Measurements from ENCODE around the gene LMF1.
"Not testable (repeated sequence)": the region's sequence is repeated elsewhere in the genome, so short reads cannot be mapped to it uniquely, and the experiment has no call there.

The LMF1 gene

DNA sequence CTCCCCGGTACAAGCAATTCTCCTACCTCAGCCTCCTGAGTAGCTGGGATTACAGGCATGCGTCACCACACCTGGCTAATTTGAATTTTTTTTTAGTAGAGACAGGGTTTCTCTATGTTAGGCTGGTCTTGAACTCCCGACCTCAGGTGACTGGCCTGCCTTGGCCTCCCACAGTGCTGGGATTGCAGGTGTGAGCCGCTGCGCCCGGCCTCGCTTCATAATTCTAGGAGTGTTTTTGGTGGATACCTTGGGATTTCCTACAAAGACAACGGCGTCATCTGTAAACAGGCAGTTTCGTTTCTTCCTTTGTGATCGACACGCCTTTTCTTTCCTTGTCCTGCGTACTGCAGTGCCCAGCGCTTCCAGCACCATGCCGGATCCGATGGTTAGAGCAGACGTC is 109.3 kb downstream of the LMF1 start:
- no peak for DNase-seq

DNA sequence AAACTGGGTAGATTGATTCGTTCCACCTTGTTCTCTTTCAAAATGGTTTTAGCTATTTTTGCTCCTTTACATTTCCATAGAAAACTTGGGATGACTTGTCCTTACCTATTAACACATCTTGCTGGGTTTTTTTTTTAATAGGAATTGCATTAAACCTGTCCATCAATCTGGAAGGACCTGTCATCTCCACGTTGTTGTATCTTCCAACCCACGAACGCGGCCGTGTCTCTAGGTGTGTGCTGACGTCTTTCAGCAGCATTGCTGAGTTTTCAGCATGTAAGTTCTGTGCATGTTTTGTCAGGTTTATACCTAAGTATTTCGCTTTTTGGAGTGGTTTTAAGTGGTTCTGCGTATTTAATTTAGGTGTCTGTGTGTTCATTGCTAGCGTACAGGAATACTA is 109.9 kb downstream of the LMF1 start:
- no peak for DNase-seq

DNA sequence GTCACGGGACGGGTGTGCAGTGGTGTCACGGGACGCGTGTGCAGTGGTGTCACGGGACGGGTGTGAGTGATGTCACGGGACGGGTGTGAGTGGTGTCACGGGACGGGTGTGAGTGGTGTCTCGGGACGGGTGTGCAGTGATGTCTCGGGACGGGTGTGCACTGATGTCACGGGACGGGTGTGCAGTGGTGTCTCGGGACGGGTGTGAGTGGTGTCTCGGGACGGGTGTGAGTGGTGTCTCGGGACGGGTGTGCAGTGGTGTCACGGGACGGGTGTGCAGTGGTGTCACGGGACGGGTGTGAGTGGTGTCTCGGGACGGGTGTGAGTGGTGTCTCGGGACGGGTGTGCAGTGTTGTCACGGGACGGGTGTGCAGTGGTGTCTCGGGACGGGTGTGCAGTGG is 111.8 kb downstream of the LMF1 start:
- DNase-seq, result not testable (repeated sequence)

DNA sequence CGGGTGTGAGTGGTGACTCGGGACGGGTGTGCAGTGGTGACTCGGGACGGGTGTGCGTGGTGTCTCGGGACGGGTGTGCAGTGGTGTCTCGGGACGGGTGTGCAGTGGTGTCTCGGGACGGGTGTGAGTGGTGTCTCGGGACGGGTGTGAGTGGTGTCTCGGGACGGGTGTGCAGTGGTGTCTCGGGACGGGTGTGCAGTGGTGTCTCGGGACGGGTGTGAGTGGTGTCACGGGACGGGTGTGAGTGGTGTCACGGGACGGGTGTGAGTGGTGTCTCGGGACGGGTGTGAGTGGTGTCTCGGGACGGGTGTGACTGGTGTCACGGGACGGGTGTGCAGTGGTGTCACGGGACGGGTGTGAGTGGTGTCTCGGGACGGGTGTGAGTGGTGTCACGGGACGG is 112.3 kb downstream of the LMF1 start:
- DNase-seq, result not testable (repeated sequence)

DNA sequence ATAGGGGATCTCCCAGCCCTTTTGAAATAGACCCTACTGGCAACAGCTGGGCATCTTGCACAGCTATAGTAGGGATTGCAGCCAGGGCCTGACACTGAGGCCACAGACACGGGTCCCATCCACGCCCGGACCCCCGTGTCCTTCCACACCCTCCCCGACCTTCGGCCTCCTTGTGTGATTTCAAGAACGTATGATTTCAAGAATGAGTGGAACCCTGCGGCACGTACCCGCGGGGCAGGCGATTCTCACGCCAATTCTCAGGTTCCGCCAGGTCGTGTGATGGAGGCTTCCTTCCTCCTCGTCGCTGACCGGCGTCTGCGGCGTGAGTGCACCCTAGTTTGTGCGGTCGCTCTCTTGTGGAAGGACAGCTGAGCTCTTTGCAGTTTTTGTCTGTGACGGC is 114.0 kb downstream of the LMF1 start:
- DNase-seq, result no peak

DNA sequence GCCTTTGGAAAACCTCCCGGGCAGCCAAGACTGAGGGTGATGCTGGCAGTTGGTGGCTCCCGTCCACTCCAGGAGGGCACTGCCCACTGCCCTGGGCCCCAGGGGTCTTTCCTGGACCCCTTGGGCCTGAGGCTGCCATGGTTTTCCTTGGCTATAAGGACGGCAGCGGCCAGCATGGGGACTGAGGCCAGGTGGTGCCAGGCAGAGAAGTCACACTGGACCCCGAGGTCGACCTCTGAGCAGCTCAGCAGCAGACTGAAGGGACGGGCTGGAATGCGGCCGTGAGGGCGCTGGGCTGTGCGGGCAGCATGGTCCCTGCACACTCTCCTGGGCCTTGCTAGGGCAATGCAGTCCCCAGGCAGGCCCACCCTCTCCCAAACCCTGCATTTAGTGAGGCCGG is 114.7 kb downstream of the LMF1 start:
- no peak for DNase-seq

DNA sequence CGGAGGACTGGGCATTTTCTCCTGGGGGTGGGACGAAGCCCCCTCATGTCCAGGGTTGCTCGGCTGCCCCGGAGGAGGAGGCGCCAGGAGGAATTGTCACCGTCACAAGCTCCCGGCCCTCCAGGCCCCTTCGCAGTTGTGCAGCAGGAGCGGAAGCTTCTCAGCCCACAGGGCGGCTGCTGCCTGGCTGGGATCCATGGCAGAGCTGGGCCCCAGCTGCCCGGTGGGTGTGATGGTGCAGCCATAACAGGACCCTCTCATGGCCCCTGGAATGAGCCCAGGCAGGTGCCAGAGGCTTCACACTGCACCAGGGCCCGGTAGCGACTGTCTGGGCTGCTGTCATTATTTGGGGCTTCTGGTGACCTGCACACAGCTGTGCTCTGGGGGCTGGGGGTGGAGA is 115.3 kb downstream of the LMF1 start:
- no peak for DNase-seq

DNA sequence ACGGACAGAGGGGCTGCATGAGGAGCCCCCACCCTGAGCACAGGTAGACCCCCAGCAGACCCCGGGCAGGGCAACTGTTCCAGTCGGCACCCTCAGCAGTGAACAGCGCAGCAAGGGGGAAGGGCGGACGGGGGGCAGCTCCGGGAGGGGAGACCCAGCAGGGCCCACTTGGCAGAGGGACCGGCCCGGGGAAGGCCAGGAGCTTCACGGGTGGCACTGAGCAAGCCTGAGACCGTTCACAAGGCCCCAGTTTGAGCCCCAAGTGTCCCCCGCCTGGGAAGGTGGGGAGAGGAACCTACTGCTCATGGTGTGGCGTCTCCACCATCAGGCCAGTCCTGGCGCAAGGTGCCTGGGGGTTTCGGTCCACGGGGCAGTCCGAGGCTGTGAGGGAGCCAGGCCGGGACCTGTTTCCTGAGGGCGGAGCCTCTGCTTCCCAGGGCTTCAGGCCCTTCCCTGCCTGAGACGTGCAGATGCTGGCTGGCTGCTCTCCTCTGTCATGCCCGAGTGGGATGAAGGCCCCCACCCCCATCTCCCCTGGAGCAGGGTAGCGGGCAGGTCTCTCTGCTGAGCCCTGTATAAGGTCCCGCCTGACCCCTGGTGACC is 115.9 kb downstream of the LMF1 start:
- no peak for DNase-seq

DNA sequence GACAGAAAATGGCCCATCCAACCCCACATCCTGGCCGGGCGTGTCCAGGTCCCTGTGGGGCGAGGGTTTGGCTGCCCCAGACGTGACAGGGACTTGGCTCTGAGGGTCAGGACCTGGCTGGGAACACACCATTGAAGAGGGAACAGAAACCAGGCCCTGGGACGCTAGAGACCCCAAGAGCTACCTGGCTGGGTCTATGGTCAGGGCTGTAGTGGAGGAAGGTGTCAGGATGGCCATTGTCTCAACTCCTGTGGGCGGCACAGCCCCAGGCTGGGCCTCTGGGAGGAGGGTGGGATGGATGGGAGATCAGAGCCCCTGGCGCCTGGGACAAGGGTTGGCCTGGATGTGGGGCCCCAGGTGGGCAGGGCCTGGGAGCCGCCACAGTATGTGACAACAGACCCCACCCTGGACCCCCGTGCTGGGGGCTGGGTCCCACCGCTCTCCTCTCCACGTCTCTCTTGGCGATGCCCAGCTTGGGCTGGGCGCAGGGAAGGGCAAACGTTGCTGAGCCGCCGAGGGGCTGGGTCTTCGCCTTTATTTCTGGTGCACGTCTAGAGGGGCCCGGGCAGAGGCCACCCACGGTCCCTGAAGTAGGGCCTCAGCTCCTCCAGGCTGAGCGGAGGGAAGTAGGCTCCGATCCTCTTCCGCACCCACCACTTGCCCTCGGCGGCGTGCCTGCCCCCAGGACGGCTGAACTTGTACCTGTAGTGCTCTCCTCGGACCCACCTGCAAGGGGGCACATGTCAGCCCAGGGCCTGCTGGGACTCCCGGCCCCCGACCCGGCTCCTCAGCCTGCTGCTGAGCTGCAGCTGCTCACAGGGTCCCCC is 116.6 kb downstream of the LMF1 start:
- no peak for DNase-seq

DNA sequence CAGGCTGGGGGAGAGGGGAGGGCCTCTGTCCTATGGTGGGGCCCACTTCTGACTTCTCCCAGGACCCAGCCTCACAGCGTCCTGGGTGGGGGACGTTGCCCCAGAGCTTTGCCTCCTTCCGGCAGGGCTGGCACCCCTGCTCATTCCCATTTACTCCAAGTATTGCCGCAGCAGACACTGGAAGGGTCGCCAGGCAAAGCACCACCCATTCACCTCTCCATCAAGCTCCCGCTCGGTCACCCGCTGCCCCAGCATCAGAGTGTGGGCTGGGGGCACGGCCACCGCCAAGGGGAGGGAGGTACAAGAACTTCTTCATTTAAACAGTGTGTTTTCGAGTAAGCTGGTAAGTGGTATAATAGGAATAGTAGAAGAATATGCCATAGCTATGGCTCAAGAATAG is 117.5 kb downstream of the LMF1 start:
- no peak for DNase-seq

DNA sequence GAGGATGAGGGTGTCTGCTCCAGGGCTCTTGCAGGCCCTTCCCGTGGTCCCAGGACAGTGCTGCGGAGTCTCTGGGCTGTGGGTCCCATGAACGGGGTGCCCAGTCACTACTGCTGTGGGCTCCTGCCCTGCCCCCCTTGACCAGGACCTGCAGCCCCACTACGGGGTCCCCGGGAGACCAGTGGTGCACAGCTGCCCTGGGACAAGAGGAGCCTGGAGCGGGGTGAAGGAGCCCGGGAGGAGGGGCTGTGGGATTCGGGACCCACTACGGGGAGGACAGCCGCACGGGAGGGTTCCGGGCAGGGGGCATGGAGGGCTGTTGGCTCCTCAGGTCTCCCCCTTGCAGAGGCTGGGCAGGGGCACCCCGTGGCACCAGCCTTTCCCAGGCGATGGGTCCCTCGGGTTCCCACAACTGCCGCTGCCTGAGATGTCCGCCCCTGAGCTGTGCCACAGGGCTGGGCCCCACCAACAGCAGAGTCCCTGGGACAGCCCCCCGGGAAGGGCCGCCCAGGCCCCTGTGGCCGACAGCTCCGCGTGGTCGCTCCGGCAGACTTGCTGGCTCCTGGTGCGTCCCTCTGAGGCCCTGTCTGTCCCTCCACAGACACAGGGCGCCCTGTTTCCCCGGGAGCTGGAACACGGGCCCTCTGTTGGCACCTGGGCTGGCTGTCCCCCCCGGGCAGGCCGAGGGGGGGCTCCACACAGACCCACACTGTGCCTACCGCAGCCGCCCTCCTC is 118.2 kb downstream of the LMF1 start:
- DNase-seq, result no peak

DNA sequence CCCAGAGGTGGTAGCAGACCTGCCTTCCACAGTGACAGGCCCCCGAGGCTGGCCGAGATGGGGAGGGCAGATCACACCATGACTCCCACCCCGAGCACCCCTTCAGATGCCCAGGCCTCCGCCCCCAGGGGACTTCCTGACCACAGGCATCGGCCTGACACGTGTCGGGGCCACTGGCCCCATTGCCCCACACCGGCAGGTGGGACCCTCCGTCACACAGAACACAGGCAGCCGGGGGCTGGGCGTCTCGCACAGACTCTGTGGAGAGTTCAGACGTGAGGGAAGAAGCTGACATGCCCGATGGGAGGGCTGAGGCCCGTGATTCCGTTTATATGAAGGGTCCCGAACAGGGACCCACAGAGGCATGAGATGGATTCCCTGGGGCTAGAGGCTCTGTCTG is 118.9 kb downstream of the LMF1 start:
- no peak for DNase-seq

DNA sequence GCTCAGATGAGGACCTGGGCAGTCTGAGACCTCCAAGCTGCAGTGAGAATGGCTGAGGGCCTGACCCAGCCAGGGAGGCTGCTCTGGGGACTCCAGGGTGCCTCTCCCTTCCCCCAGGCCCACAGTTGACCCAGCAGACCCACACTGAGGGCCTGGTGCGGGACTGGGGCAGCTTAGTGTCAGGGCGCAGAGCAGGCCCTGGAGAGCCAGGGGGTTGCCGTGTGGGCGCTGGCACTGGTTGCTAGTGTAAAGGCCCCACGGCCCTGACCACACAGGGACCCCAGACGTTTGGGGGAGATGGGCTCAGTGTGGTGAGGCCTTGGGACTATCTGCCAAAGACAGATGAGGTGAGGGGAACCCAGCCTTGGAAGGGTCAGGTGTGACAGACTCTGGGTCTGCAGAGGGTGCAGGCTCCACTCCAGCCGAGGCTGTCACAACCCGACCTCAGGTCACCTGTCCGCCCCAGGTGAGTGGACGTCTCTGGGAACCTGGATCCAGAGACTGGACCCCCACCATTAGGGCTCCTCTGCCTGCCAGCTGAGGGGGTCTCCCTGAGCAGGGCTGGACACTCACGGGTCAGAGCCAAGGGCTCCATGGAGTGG is 119.5 kb downstream of the LMF1 start:
- DNase-seq, result no peak

DNA sequence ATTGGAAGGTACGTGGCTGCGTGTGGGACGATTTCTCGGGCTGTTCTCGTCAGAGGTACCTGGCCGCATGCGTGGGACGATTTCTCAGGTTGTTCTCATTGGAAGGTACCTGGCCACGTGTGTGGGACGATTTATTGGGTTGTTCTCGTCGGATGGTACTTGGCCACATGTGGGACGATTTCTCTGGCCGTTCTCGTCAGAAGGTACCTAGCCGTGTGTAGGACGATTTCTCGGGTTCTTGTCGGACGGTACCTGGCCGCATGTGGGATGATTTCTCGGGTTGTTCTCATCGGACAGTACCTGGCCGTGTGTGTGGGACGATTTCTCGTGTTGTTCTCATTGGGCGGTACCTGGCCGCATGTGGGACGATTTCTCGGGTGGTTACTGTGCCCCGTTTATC is 120.1 kb downstream of the LMF1 start:
- no peak for DNase-seq

DNA sequence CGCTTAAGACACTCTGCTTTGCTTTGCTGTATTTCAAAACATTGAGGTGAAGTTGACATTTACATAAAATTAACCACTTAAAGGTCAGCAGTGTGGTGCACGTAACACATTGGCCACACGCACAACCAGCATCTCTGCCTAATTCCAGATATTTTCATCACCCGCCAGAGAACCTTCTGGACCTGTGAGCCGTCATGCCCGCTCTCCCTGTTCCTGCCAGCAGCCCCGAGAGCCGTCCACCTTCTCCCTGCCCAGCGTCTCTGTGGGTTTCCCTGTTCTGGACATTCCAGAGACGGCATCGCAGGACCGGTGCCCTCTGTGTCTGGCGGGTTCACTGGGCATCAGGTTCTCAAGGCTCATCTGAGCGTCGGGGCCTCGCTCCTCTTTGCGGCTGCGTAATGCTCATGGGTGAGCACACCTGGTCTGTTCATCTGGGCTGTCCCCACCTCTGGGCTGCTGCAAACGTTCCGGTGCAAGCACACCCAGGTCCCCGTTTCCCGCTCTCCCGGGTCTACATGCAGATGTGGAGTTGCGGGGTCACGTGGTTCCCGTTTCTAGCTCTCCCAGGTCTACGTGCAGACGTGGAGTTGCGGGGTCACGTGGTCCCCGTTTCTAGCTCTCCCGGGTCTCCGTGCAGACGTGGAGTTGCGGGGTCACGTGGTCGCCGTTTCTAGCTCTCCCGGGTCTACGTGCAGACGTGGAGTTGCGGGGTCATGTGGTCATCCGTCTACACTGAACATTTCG is 122.1 kb downstream of the LMF1 start:
- DNase-seq, result no peak

DNA sequence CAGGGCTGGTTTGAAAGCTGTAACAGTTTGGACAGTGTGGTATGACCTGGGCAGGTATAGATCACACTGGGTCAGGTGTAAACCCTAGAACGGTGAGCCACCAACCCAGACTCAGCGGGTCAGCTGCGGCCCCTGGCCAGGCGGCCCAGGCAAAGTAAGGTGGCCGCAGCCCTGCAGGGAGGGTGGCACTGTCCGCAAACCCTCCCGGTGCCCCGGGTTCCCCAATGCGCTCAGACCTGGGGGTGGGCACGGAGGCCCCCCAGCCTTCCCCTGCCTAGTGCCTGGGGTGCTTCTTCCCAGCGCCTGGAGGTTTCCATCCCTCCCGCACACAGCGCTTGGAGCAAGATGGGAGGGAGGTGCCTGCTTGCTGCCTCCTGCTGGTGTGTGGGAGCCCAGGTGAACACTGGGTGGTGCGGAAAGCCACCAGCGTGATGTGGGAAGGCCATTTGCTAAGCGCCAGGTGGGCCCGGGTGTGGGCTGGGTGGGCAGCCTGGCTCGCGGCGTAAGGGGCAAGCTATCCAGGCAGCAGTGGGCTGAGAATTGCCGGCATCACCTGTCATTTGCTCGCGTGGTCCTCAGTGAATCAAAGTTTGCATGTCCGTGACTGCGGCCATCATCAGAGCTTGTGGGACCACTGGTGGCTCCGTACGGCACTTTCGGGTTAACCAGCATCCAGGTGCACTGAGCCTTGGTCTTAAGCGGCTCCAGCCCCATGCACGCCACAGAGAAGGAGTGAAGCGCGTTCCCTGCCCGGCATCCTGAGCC is 122.9 kb downstream of the LMF1 start:
- no peak for DNase-seq

DNA sequence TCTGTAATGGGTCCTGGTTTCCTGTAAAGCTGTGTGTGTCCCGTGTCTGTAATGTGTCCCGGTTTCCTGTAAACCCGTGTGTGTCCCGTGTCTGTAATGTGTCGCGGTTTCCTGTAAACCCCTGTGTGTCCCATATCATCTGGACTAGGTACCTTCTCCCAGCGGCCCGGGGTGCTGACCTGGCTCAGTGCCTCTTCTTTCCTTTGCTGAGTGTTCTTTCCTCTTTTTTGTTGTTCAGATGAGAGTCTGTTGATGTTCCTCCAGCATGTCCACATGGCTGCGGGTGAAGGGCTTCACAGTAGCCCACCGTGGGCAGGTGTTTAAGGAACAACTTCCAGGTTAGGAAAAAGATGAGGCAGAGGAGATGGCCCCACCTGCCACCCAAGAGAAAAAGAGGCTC is 123.6 kb downstream of the LMF1 start:
- no peak for DNase-seq

DNA sequence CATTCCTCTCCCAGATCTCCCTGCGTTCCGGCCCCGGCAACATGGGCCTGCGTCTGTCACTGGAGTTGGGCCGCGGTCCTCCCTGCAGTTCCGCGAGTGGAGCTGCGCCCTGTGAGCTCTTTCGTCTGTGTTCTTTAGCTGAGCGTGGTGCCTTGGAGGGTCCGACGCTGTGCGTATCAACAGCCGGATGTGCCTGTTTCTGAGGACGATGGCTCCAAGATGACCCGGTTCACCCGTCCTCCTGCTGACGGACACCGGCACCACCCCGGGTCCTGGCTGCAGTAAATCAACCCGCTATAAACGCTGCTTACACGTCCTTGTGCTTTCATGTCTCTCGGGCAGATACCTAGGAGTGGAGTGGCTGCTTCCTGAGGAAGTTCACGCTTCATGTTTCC is 125.4 kb downstream of the LMF1 start:
- no peak for DNase-seq

DNA sequence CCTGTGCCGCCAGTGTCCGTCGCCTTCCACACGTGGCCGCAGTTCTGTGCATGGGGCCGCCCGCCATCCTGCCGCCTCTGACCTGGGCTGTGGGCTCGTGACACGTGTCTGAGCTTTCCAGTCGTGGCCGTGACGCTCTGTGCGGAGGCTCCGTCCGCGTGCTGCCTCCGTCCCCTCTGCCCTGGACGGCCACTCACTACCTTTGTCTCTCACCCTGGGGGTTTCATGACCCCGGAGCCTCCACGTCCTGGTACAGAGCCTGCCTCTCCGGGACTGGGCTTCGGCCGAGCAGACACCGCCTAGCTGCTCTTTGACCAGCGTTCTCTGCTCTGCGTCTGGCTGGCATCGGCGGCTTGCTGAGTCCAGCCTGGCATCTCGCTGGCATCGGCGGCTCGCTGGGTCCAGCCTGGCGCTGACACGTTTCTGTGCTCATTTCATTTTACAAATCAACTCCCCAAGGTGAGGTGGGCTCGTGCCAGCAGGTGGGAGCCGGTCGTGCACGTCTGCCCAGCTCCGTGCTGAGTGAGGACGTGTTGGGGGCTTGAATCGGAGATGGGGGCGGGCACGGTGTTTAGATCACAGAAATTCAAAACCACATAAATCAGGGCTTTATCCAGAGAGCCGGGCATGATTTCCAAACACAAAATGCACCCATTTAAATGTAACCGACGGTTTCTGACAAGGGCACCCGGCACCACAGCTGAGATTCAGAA is 126.0 kb downstream of the LMF1 start:
- DNase-seq, result no peak

DNA sequence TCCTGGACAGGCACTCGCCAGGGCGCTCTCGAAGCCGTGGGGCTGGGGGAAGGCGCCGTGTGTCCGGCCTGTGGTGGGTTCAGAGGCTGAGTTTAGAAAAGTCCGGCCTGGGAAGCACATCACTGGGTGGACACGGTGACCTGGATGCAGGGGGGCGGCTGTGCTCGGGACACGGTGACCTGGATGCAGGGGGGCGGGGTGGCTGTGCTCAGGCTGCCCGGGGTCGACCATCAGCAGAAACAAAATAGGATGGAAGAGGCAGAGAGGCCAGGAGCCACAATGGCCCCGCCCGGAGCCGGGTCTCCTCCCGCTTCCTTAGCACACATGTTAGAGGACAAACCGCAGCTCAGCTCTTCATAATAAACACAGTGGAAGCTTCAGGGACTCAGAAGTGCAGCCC is 127.0 kb downstream of the LMF1 start:
- no peak for DNase-seq

Data from T1000 (cell line).